B cell (primary cell): ENCODE measurements around the gene PLXNB2. TPM values are rescaled to one million over a fixed set of nuclear protein-coding genes. Genes with fewer than 3 reads are reported as not detected.

Source experiments
- ATAC-seq: fragments of 200-7000 bp; cut with Tn5 transposase; one replicate; pipeline ENCODE4 v1.10.0; 2021; ENCODE audit warnings: low read depth, mild to moderate bottlenecking, moderate number of reproducible peaks, moderate library complexity
- CTCF ChIA-PET: fragments of 350-600 bp; sonication (Branson Sonifier 250); formaldehyde crosslinking; loops from one replicate; lab custom pipeline; 2021; ENCODE audit warnings: antibody characterized with exemption, inconsistent platforms; lab: Charles Lee
- POLR2A ChIA-PET: fragments of 350-600 bp; sonication (Branson Sonifier 250); formaldehyde crosslinking; loops from one replicate; lab custom pipeline; 2021; ENCODE audit warnings: antibody characterized with exemption; lab: Charles Lee
- DNase-seq: peaks from one replicate; pipeline ENCODE4 v3.0.0; 2013
- H2AFZ ChIP-seq: 2 replicates; pipeline ENCODE4 v1.6.1; 2012; ENCODE audit warnings: mild to moderate bottlenecking, low read depth, low read length; ENCODE audit not compliant: insufficient read depth, poor library complexity, severe bottlenecking
- H3K27ac ChIP-seq, 2 donors: 1 replicate in 1 of 2; 2 replicates in 1 of 2; pipeline ENCODE4 v1.5.1; 2012 to 2013; ENCODE audit warnings: low read length in 2 of 2, mild to moderate bottlenecking in 2 of 2, moderate library complexity in 1 of 2
- H3K27me3 ChIP-seq, 4 experiments: fragments of 200-600 bp in 1 of 4; sonication (generic) in 1 of 4; replicated peaks in 1 of 4; 1 replicate in 2 of 4; 2 replicates in 2 of 4; pipeline versions ENCODE4 v1.6.1 to v1.7.0; 2013 to 2016; ENCODE audit warnings: low read length in 3 of 4, mild to moderate bottlenecking in 2 of 4, mixed read lengths in 1 of 4, moderate library complexity in 1 of 4; ENCODE audit not compliant: insufficient read depth in 4 of 4, control insufficient read depth in 3 of 4; ENCODE audit errors: control extremely low read depth in 1 of 4
- H3K36me3 ChIP-seq, 2 experiments: replicated peaks in 1 of 2; 1 replicate in 1 of 2; 2 replicates in 1 of 2; pipeline versions ENCODE4 v1.6.1 to v1.7.1; 2013; ENCODE audit warnings: low read length in 1 of 2; ENCODE audit not compliant: insufficient read depth in 2 of 2, control insufficient read depth in 1 of 2; ENCODE audit errors: control extremely low read depth in 1 of 2, extremely low read depth in 1 of 2
- H3K4me1 ChIP-seq, 2 donors: fragments of 200-600 bp in 1 of 2; sonication (generic) in 1 of 2; 1 replicate in 1 of 2; 2 replicates in 1 of 2; pipeline versions ENCODE4 v1.5.1 to v1.6.1; 2013 to 2017; ENCODE audit warnings: low read length in 2 of 2; ENCODE audit not compliant: control insufficient read depth in 2 of 2, insufficient read depth in 2 of 2
- H3K4me2 ChIP-seq: replicated peaks from 2 replicates; pipeline ENCODE3; 2012; ENCODE audit warnings: mild to moderate bottlenecking, low read depth, low read length; ENCODE audit not compliant: poor library complexity, severe bottlenecking
- H3K4me3 ChIP-seq, 5 experiments: fragments of 200-600 bp in 1 of 5; sonication (generic) in 1 of 5; 1 replicate in 3 of 5; 2 replicates in 2 of 5; pipeline versions ENCODE4 v1.5.1 to v1.7.0; 2011 to 2016; ENCODE audit warnings: low read length in 4 of 5, mild to moderate bottlenecking in 4 of 5, low read depth in 2 of 5, control low read depth in 1 of 5, moderate library complexity in 1 of 5; ENCODE audit not compliant: insufficient read depth in 1 of 5; ENCODE audit errors: control extremely low read depth in 1 of 5, extremely low read depth in 1 of 5
- H3K79me2 ChIP-seq: fragments of 200-600 bp; sonication (generic); one replicate; pipeline ENCODE4 v1.6.0; 2016; ENCODE audit warnings: low read length; ENCODE audit not compliant: control insufficient read depth, insufficient read depth
- H3K9ac ChIP-seq: fragments of 200-600 bp; sonication (generic); 2 replicates; pipeline ENCODE4 v1.6.1; 2017; ENCODE audit warnings: mild to moderate bottlenecking, low read length, moderate library complexity
- H3K9me3 ChIP-seq, 3 donors: one replicate each; pipeline versions ENCODE4 v1.6.1 to v1.7.1; 2013; ENCODE audit warnings: low read length in 2 of 3; ENCODE audit not compliant: control insufficient read depth in 2 of 3, insufficient read depth in 1 of 3; ENCODE audit errors: control extremely low read depth in 1 of 3
- H4K20me1 ChIP-seq: 2 replicates; pipeline ENCODE4 v1.6.0; 2012; ENCODE audit warnings: mild to moderate bottlenecking, low read length; ENCODE audit not compliant: insufficient read depth, control insufficient read depth, poor library complexity, severe bottlenecking
- H3K27ac Mint-ChIP-seq: one replicate; pipeline ENCODE4 v1.8.0; 2021; ENCODE audit warnings: mixed read lengths
- H3K27me3 Mint-ChIP-seq: one replicate; pipeline ENCODE4 v1.8.0; 2021; ENCODE audit warnings: mixed read lengths
- H3K4me1 Mint-ChIP-seq: one replicate; pipeline ENCODE4 v1.8.0; 2021; ENCODE audit warnings: mixed read lengths
- H3K4me3 Mint-ChIP-seq: one replicate; pipeline ENCODE4 v1.8.0; 2021; ENCODE audit warnings: mixed read lengths
- H3K9me3 Mint-ChIP-seq: one replicate; pipeline ENCODE4 v1.8.0; 2022; ENCODE audit warnings: mixed read lengths; ENCODE audit not compliant: insufficient read depth
- EZH2 ChIP-seq: IDR thresholded peaks from 2 replicates; pipeline ENCODE4 v1.6.1; 2012; ENCODE audit warnings: borderline replicate concordance, low read depth, mild to moderate bottlenecking, moderate library complexity, low read length; ENCODE audit not compliant: insufficient read depth, poor library complexity, severe bottlenecking
- WGBS: methylation state at CpG from one replicate; pipeline ENCODE4 v1.1.5; 2013; ENCODE audit warnings: missing lambda C conversion rate; ENCODE audit not compliant: insufficient coverage; 5-methylcytosine and 5-hydroxymethylcytosine counted together
- intact Hi-C: fragments of 100-400 bp; cut with micrococcal nuclease; formaldehyde crosslinking; loops from one replicate; pipeline ENCODE4 v1.10.0; 2022
- polyA plus RNA-seq: library from polyadenylated mRNA; depleted of rRNA; stranded (reverse); fragments of >200 nt; gene quantifications from 2 replicates; pipeline ENCODE4 v1.2.3, GENCODE V29; 2012
- total RNA-seq, 2 donors: library from RNA; stranded (reverse); fragments of 120-200 nt in 1 of 2; gene quantifications; 1 replicate in 1 of 2; 2 replicates in 1 of 2; pipeline versions ENCODE4 v1.2.3 to v1.2.4, GENCODE V29; 2013 to 2022
- TF ChIP-seq, protein P1 (sequence below): fragments of 200-600 bp; IDR thresholded peaks from one replicate; pipeline ENCODE4 v1.8.0; 2022; ENCODE audit warnings: antibody characterized with exemption, mild to moderate bottlenecking

Gene PLXNB2
- total and polyA plus RNA-seq, 2 donors (not counting 1 experiment from before 2014, with no cell fraction given): 5.2 to 31.4 TPM

DNA sequence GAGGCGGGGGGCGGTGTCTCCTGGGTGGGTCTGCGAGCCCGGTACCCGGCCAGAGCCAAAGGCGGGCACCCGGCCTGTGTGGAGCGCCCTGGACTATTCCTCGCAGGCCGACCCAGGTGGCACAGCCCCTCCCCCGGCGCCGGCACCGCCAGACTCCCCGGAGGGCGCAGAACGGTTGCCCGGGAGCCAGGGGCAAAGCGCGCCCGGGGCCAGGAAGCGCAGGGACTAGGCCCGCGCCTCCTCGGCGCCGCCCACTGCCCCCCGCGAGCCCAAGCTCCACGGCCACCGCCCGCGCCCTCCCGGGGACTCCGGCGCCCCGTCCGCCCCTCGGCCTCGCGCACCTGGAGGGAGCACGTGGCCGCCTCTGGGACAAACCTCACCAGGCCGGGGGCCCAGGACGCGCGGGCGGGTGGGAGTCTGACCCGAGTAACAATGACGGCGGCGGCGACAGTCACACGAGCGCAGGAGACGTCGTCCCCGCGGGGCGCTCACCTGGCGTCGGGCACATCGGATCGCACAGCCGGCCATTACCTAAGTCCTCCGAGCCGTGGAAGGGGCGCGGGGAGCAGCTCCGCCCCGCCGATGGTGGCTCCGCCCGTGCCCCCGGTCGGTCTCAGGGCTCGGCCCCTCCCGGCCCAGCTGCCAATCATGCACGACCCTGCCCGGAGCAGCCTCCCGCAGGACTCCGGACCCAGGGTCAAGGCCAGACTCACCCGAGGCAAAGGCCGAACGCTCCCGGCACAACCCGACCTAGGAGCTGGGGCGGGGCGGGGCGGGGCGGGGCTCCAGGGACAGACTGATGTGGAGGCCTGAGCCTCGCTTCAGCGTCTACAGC is 7.4 kb downstream of the PLXNB2 start:
- H3K79me2 ChIP-seq: no peaks in the 10 kb centered on the region

More for the DNA sequence above, 7.4 kb downstream of the PLXNB2 start:
- CTCF ChIA-PET: interaction anchor here (1.0 to 2.3 kb wide), 4 partner anchors 24 to 42 kb away, joined by 3 to 8 read pairs (median 4); no protein-coding TSS in a partner anchor
- intact Hi-C loops: loop anchor here (2.0 kb wide), 2 partner anchors 15 to 29 kb away; partner anchors contain the start of gene MAPK11
- Mint-ChIP-seq H3K4me1 (peaks cover 60% of the 10 kb centered on the region), H3K27me3 (peaks cover 7% of the 10 kb centered on the region), H3K27ac (no peak overlapping the region), H3K9me3 (no peaks in the 10 kb centered on the region), H3K4me3 (peak overlapping the region; percentile 57)
- peaks cover 0 to 4% (median 0%) of the 10 kb centered on the region in 3 donors for H3K9me3 ChIP-seq
- peaks cover 0 to 10% (median 5%) of the 10 kb centered on the region in 4 experiments for H3K27me3 ChIP-seq
- no peaks in the 10 kb centered on the region for H3K36me3 ChIP-seq
- peak overlapping the region in 3 of 5 experiments; percentile 17 to 27 (median 19) for H3K4me3 ChIP-seq
- 45% methylated on average over 93 of the region's 93 CpGs for WGBS
- TF ChIP-seq, protein P1, sequence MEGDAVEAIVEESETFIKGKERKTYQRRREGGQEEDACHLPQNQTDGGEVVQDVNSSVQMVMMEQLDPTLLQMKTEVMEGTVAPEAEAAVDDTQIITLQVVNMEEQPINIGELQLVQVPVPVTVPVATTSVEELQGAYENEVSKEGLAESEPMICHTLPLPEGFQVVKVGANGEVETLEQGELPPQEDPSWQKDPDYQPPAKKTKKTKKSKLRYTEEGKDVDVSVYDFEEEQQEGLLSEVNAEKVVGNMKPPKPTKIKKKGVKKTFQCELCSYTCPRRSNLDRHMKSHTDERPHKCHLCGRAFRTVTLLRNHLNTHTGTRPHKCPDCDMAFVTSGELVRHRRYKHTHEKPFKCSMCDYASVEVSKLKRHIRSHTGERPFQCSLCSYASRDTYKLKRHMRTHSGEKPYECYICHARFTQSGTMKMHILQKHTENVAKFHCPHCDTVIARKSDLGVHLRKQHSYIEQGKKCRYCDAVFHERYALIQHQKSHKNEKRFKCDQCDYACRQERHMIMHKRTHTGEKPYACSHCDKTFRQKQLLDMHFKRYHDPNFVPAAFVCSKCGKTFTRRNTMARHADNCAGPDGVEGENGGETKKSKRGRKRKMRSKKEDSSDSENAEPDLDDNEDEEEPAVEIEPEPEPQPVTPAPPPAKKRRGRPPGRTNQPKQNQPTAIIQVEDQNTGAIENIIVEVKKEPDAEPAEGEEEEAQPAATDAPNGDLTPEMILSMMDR: no peak
- TF ChIP-seq EZH2: no peak
- H3K4me1 ChIP-seq: peaks cover 54 to 61% of the 10 kb centered on the region in 2 donors
- peak overlapping the region; percentile 38 for H2AFZ ChIP-seq
- no peaks in the 10 kb centered on the region for H4K20me1 ChIP-seq
- DNase-seq: no peak
- peak overlapping the region; percentile 29 for H3K9ac ChIP-seq
- no peak overlapping the region for H3K27ac ChIP-seq
- ATAC-seq: peak; percentile 7
- H3K4me2 ChIP-seq: peak overlapping the region; percentile 95
- POLR2A ChIA-PET: interaction anchor here (0.6 to 7.5 kb wide), 5 partner anchors 12 to 58 kb away, joined by 3 to 61 read pairs (median 3); partner anchors contain the start of gene DENND6B
